ENCODE results near the gene PCSK6. TPM values are rescaled to one million over a fixed set of nuclear protein-coding genes. Genes with fewer than 3 reads are reported as not detected.

The PCSK6 gene
- total RNA-seq, 1 experiment from 2014 or later: 69.5 TPM

DNA sequence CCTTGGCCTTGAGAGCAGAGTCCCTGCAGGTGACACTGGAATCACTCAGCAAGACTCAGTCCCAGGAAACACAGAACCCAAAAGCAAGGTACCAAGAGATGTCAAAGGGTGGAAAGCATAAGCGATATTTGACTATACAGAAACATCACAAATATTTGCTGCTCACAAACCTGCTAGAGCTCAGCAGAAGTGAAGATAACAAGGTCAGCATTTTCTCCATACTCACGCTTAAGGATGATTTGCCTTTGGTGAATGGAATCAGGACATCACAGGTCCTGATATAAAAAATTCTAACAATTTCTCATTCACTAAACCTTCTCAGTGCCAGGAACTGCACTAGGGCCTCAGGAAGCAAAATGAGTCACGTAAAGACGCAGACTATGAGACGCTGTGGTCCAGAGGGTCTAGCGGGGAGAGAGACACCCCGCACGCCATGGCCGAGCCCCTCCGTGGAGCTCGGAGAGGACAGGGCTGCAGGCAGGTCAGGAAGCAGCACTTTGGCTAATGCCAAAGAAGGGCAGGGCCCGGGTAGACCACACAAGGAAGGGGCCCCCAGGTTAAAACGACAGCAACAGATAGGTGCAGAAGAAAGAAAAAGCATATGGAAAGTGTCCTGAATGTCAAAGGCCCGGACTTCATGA, 10.7 kb downstream of the PCSK6 start:
- Mint-ChIP-seq H3K4me1 (ENCODE audit: low read depth, unreplicated experiment) (peaks cover 60% of the 10 kb centered on the region), H3K27me3 (ENCODE audit: insufficient read depth, unreplicated experiment) (no peaks in the 10 kb centered on the region)
- POLR2A ChIA-PET: no interaction called here

DNA sequence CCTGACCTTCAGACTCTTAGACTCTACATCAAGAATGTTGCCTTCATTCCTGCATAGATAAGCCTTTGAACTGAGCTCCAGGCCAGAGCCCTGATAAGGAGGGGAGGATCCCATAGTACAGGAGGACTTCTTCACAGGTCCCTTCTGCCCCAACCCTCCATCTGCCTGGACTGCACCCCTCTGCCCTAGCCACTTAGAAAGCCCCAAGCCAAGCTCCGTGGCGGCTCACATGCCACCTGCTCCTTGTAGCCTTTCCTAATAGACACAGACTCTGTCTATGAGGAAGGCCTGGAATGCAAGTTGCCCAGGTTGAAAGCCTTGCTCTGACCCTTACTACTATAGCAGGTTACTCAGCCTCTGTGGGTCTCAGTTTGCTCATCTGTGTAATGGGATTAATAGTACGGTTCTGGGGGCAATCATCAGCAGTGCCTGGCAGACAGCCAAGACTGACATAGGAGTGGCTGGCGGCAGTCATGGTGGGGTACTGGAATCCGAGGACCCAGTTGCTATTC, 11.6 kb downstream of the PCSK6 start:
- peak; percentile 88 to 94 for DNase-seq
- Histone ChIP-seq H3K27me3 (replicated peaks; ENCODE audit: control insufficient read depth, insufficient read depth, low read length) (no peaks in the 10 kb centered on the region), H3K9me3 (no peaks in the 10 kb centered on the region), H3K4me3 (ENCODE audit: low read depth, low read length) (no peak overlapping the region), H3K36me3 (ENCODE audit: control insufficient read depth, insufficient read depth, low read length) (no peaks in the 10 kb centered on the region), H3K4me1 (peaks cover 62% of the 10 kb centered on the region)
- peaks cover 47% of the 10 kb centered on the region for H3K36me3 Mint-ChIP-seq (ENCODE audit: insufficient read depth, unreplicated experiment)
- no peaks in the 10 kb centered on the region for H3K9me3 Mint-ChIP-seq (ENCODE audit: unreplicated experiment)
- intact Hi-C loops (cut with micrococcal nuclease; ENCODE audit: unreplicated experiment): loop anchor here (1.0 kb wide), 2 partner anchors 15 to 39 kb away; no protein-coding TSS in a partner anchor
- CTCF ChIA-PET: interaction anchor here (0.6 kb wide), 1 partner anchor 25 kb away, joined by 3 read pairs; no protein-coding TSS in a partner anchor
- POLR2A ChIA-PET: interaction anchor here (1.0 kb wide), 2 partner anchors 33 to 38 kb away, joined by 3 to 5 read pairs; no protein-coding TSS in a partner anchor
- peak overlapping the region; percentile 97 for H3K27ac Mint-ChIP-seq (ENCODE audit: unreplicated experiment)
- no peaks in the 10 kb centered on the region for H3K27me3 Mint-ChIP-seq (ENCODE audit: insufficient read depth, unreplicated experiment)
- no TSS peak for BruUV-seq (replicated peaks)
- TF ChIP-seq, protein P1, sequence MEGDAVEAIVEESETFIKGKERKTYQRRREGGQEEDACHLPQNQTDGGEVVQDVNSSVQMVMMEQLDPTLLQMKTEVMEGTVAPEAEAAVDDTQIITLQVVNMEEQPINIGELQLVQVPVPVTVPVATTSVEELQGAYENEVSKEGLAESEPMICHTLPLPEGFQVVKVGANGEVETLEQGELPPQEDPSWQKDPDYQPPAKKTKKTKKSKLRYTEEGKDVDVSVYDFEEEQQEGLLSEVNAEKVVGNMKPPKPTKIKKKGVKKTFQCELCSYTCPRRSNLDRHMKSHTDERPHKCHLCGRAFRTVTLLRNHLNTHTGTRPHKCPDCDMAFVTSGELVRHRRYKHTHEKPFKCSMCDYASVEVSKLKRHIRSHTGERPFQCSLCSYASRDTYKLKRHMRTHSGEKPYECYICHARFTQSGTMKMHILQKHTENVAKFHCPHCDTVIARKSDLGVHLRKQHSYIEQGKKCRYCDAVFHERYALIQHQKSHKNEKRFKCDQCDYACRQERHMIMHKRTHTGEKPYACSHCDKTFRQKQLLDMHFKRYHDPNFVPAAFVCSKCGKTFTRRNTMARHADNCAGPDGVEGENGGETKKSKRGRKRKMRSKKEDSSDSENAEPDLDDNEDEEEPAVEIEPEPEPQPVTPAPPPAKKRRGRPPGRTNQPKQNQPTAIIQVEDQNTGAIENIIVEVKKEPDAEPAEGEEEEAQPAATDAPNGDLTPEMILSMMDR (IDR thresholded peaks at IDR 0.05; ENCODE audit: insufficient read depth in 1 of 2, low read depth in 1 of 2, low read length in 1 of 2, severe bottlenecking in 1 of 2, unreplicated experiment in 1 of 2): no peak
- H3K4me1 Mint-ChIP-seq (ENCODE audit: low read depth, unreplicated experiment): peaks cover 60% of the 10 kb centered on the region
- H3K4me3 Mint-ChIP-seq (ENCODE audit: unreplicated experiment): peak overlapping the region; percentile 56

More for the DNA sequence above, 10.7 kb downstream of the PCSK6 start:
- CTCF ChIA-PET: no interaction called here
- peak overlapping the region; percentile 97 for H3K27ac Mint-ChIP-seq (ENCODE audit: unreplicated experiment)
- H3K36me3 Mint-ChIP-seq (ENCODE audit: insufficient read depth, unreplicated experiment): peaks cover 47% of the 10 kb centered on the region
- Histone ChIP-seq H3K4me1 (peaks cover 69% of the 10 kb centered on the region), H3K4me3 (ENCODE audit: low read depth, low read length) (no peak overlapping the region), H3K36me3 (ENCODE audit: control insufficient read depth, insufficient read depth, low read length) (no peaks in the 10 kb centered on the region), H3K9me3 (no peaks in the 10 kb centered on the region), H3K27me3 (replicated peaks; ENCODE audit: control insufficient read depth, insufficient read depth, low read length) (no peaks in the 10 kb centered on the region)
- H3K9me3 Mint-ChIP-seq (ENCODE audit: unreplicated experiment): no peaks in the 10 kb centered on the region
- TF ChIP-seq, protein P1 (IDR thresholded peaks at IDR 0.05; ENCODE audit: insufficient read depth in 1 of 2, low read depth in 1 of 2, low read length in 1 of 2, severe bottlenecking in 1 of 2, unreplicated experiment in 1 of 2): no peak
- intact Hi-C loops (cut with micrococcal nuclease; ENCODE audit: unreplicated experiment): no loop called here
- BruUV-seq (replicated peaks): no TSS peak
- H3K4me3 Mint-ChIP-seq (ENCODE audit: unreplicated experiment): no peak overlapping the region
- DNase-seq: no peak

GRCh38 chr15:101476756-101477155, 12.8 kb downstream of the PCSK6 start:
- DNase-seq: no peak
- H3K4me1 Mint-ChIP-seq (ENCODE audit: low read depth, unreplicated experiment): peaks cover 62% of the 10 kb centered on the region
- no peaks in the 10 kb centered on the region for H3K27me3 Mint-ChIP-seq (ENCODE audit: insufficient read depth, unreplicated experiment)
- H3K4me3 ChIP-seq (ENCODE audit: low read depth, low read length): no peak overlapping the region
- H3K36me3 ChIP-seq (ENCODE audit: control insufficient read depth, insufficient read depth, low read length): no peaks in the 10 kb centered on the region
- POLR2A ChIA-PET: no interaction called here
- H3K27me3 ChIP-seq (replicated peaks; ENCODE audit: control insufficient read depth, insufficient read depth, low read length): no peaks in the 10 kb centered on the region
- CTCF ChIA-PET: no interaction called here
- no peaks in the 10 kb centered on the region for H3K9me3 Mint-ChIP-seq (ENCODE audit: unreplicated experiment)
- intact Hi-C loops (cut with micrococcal nuclease; ENCODE audit: unreplicated experiment): loop anchor here (1.0 kb wide), 2 partner anchors 13 to 37 kb away; no protein-coding TSS in a partner anchor
- H3K27ac Mint-ChIP-seq (ENCODE audit: unreplicated experiment): peak overlapping the region; percentile 63
- H3K36me3 Mint-ChIP-seq (ENCODE audit: insufficient read depth, unreplicated experiment): peaks cover 42% of the 10 kb centered on the region
- TF ChIP-seq, protein P1 (IDR thresholded peaks at IDR 0.05; ENCODE audit: insufficient read depth in 1 of 2, low read depth in 1 of 2, low read length in 1 of 2, severe bottlenecking in 1 of 2, unreplicated experiment in 1 of 2): no peak
- peaks cover 57% of the 10 kb centered on the region for H3K4me1 ChIP-seq
- H3K4me3 Mint-ChIP-seq (ENCODE audit: unreplicated experiment): peak overlapping the region; percentile 46
- no TSS peak for BruUV-seq (replicated peaks)
- no peaks in the 10 kb centered on the region for H3K9me3 ChIP-seq

All from Caco-2 (cell line).